Measurements from ENCODE around the gene CCS. TPM values are rescaled to one million over a fixed set of nuclear protein-coding genes. Genes with fewer than 3 reads are reported as not detected.

CCS gene
- total and polyA plus RNA-seq, 9 of the 15 experiments (the other 6 are each of a cell fraction or from before 2014, with no cell fraction given), result 1.1 to 46.6 (median 26.8) TPM

DNA sequence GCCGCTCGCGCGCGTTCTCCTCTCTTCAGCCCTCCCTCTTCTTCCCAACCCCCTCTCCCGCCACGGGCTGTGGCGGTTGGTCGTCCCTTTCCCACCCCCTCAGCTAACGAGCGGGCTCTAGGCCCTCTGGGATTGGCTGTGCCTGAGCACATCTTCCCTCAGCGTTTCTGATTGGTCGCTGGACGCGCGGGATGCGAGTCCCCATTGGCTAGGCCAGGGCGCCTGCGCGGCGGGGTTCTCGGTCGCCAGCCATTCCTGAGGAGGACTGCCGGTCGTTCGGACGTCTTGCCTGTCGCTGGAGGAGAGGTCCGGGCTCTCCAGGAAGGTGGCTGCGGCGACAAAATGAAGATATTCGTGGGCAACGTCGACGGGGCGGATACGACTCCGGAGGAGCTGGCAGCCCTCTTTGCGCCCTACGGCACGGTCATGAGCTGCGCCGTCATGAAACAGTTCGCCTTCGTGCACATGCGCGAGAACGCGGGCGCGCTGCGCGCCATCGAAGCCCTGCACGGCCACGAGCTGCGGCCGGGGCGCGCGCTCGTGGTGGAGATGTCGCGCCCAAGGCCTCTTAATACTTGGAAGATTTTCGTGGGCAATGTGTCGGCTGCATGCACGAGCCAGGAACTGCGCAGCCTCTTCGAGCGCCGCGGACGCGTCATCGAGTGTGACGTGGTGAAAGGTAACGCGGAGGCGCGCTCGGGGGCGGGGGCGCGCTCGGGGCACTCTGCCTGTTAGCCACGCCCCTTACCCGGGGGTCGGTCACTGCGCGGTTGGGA, 23.6 kb downstream of the CCS start, which contains the start of gene RBM14 (continued):
- TF ChIP-seq, protein P1, sequence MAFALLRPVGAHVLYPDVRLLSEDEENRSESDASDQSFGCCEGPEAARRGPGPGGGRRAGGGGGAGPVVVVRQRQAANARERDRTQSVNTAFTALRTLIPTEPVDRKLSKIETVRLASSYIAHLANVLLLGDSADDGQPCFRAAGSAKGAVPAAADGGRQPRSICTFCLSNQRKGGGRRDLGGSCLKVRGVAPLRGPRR (CRISPR knock-in tag; IDR thresholded peaks at IDR 0.05), result no peak
- TF ChIP-seq PHF8 (IDR thresholded peaks at IDR 0.05; ENCODE audit: borderline replicate concordance, low read length), result peak; percentile 96
- 0 out of 2 replicates have a peak, but pooled peaks have one; percentile 2 for TF ChIP-seq ZNF41 (CRISPR knock-in tag; conservative IDR thresholded peaks at IDR 0.05)
- TF ChIP-seq STAT5B (CRISPR knock-in tag; IDR thresholded peaks at IDR 0.05), result no peak
- no peak for TF ChIP-seq TAF15 (IDR thresholded peaks at IDR 0.05; ENCODE audit: low read depth, low read length)
- TF ChIP-seq CBX3 (IDR thresholded peaks at IDR 0.05; ENCODE audit: borderline replicate concordance in 1 of 2, low read length in 2 of 2), result peak in 1 of 2 experiments; percentile 75; a peak in 1 of 3 replicates
- peak; percentile 100 for TF ChIP-seq POLR2A (conservative IDR thresholded peaks at IDR 0.05)
- TF ChIP-seq MCM2 (IDR thresholded peaks at IDR 0.05; ENCODE audit: low read depth), result no peak
- TF ChIP-seq CHAMP1 (IDR thresholded peaks at IDR 0.05), result no peak
- TF ChIP-seq MYC (IDR thresholded peaks at IDR 0.05; ENCODE audit: low read depth, low read length), result peak; percentile 85
- TF ChIP-seq MYC (CRISPR knock-in tag; IDR thresholded peaks at IDR 0.05; ENCODE audit: borderline replicate concordance, low read depth), result peak; percentile 62; the same call in 1 of the 2 replicates
- TF ChIP-seq L3MBTL2 (IDR thresholded peaks at IDR 0.05), result peak; percentile 92
- TF ChIP-seq, protein P2, sequence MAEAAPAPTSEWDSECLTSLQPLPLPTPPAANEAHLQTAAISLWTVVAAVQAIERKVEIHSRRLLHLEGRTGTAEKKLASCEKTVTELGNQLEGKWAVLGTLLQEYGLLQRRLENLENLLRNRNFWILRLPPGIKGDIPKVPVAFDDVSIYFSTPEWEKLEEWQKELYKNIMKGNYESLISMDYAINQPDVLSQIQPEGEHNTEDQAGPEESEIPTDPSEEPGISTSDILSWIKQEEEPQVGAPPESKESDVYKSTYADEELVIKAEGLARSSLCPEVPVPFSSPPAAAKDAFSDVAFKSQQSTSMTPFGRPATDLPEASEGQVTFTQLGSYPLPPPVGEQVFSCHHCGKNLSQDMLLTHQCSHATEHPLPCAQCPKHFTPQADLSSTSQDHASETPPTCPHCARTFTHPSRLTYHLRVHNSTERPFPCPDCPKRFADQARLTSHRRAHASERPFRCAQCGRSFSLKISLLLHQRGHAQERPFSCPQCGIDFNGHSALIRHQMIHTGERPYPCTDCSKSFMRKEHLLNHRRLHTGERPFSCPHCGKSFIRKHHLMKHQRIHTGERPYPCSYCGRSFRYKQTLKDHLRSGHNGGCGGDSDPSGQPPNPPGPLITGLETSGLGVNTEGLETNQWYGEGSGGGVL (CRISPR knock-in tag; IDR thresholded peaks at IDR 0.05), result no peak
- TF ChIP-seq NFYB (IDR thresholded peaks at IDR 0.05; ENCODE audit: extremely low read depth, insufficient read length), result peak; percentile 76
- TF ChIP-seq TBP (optimal IDR thresholded peaks at IDR 0.05; ENCODE audit: low read depth, low read length), result peak; percentile 97
- TF ChIP-seq ILK (tag; IDR thresholded peaks at IDR 0.05; ENCODE audit: borderline replicate concordance, low read depth), result no peak
- TF ChIP-seq ARID1B (IDR thresholded peaks at IDR 0.05), result no peak
- peak; percentile 82; the same call in 1 of the 2 replicates for TF ChIP-seq ZNF583 (CRISPR knock-in tag; IDR thresholded peaks at IDR 0.05)
- peak; percentile 58 for TF ChIP-seq ZBTB7A (IDR thresholded peaks at IDR 0.05; ENCODE audit: borderline replicate concordance, control insufficient read depth, low read depth, low read length)
- 0 out of 2 replicates have a peak, but pooled peaks have one; percentile 22 for TF ChIP-seq KLF13 (tag; IDR thresholded peaks at IDR 0.05; ENCODE audit: borderline replicate concordance, low read depth)
- TF ChIP-seq NRF1 (conservative IDR thresholded peaks at IDR 0.05 in 1 of 2, IDR thresholded peaks at IDR 0.05 in 1 of 2), result peak; percentile 98
- no peak for TF ChIP-seq FOXK1 (CRISPR knock-in tag; IDR thresholded peaks at IDR 0.05; ENCODE audit: borderline replicate concordance)
